HG02759 (cell line): ENCODE measurements around the gene DCLK3.

ENCODE experiments used
- ATAC-seq: cut with Tn5 transposase; IDR thresholded peaks from one replicate; pipeline ENCODE4 v1.9.1; 2021; ENCODE audit warnings: mild to moderate bottlenecking, moderate library complexity; ENCODE audit not compliant: unreplicated experiment

Gene DCLK3

GRCh38 chr3:36709826-36710365 lies 54.5 kb downstream of the DCLK3 start:
- ATAC-seq: no peak

GRCh38 chr3:36709281-36709680 lies 55.1 kb downstream of the DCLK3 start:
- no peak for ATAC-seq

- peak; percentile 59 for ATAC-seq
These were observed 56.5 kb downstream of the DCLK3 start for GRCh38 chr3:36707623-36708409.

- no peak for ATAC-seq
These were observed 59.3 kb downstream of the DCLK3 start for GRCh38 chr3:36705015-36705414.

GRCh38 chr3:36704280-36704679 lies 60.1 kb downstream of the DCLK3 start:
- no peak for ATAC-seq

- ATAC-seq: no peak
These were observed 63.1 kb downstream of the DCLK3 start for GRCh38 chr3:36701249-36701572.

GRCh38 chr3:36700537-36701248 lies 63.7 kb downstream of the DCLK3 start:
- peak; percentile 88 for ATAC-seq

- no peak for ATAC-seq
These were observed 66.0 kb downstream of the DCLK3 start for GRCh38 chr3:36698314-36698713.

GRCh38 chr3:36697229-36698001 lies 66.9 kb downstream of the DCLK3 start:
- no peak for ATAC-seq

- ATAC-seq: no peak
These were observed 67.6 kb downstream of the DCLK3 start for GRCh38 chr3:36696799-36697198.

GRCh38 chr3:36695769-36696137 lies 68.6 kb downstream of the DCLK3 start:
- no peak for ATAC-seq

GRCh38 chr3:36695113-36695768 lies 69.1 kb downstream of the DCLK3 start:
- ATAC-seq: no peak

- peak; percentile 78 for ATAC-seq
These were observed 70.7 kb downstream of the DCLK3 start for GRCh38 chr3:36693670-36694069.

- no peak for ATAC-seq
These were observed 74.8 kb downstream of the DCLK3 start for GRCh38 chr3:36689560-36689959.

- ATAC-seq: no peak
These were observed 75.5 kb downstream of the DCLK3 start for GRCh38 chr3:36688815-36689214.

GRCh38 chr3:36686516-36686915 lies 77.8 kb downstream of the DCLK3 start:
- no peak for ATAC-seq

- ATAC-seq: no peak
These were observed 82.5 kb downstream of the DCLK3 start for GRCh38 chr3:36681867-36682266.

GRCh38 chr3:36680952-36681351 lies 83.4 kb downstream of the DCLK3 start:
- ATAC-seq: no peak

GRCh38 chr3:36679384-36680200 lies 84.8 kb downstream of the DCLK3 start:
- no peak for ATAC-seq
